Gastrocnemius medialis (tissue), 4 donors: ENCODE results near the gene ST7.

Experiments
- POLR2A ChIP-seq, 2 donors: fragments of 450-650 bp; IDR thresholded peaks; one replicate each; pipeline ENCODE4 v1.6.1; 2017; ENCODE audit warnings: antibody characterized with exemption in 2 of 2, mild to moderate bottlenecking in 2 of 2, moderate library complexity in 2 of 2
- TF ChIP-seq, protein P1 (sequence below), 5 experiments: fragments of 450-650 bp in 3 of 5; fragments of 200-600 bp in 2 of 5; sonication (generic) in 2 of 5; IDR thresholded peaks in 4 of 5; conservative IDR thresholded peaks in 1 of 5; 1 replicate in 4 of 5; 2 replicates in 1 of 5; pipeline ENCODE4 v1.5.1; 2016 to 2019; ENCODE audit warnings: antibody characterized with exemption in 5 of 5, mild to moderate bottlenecking in 3 of 5, moderate library complexity in 3 of 5

DNA sequence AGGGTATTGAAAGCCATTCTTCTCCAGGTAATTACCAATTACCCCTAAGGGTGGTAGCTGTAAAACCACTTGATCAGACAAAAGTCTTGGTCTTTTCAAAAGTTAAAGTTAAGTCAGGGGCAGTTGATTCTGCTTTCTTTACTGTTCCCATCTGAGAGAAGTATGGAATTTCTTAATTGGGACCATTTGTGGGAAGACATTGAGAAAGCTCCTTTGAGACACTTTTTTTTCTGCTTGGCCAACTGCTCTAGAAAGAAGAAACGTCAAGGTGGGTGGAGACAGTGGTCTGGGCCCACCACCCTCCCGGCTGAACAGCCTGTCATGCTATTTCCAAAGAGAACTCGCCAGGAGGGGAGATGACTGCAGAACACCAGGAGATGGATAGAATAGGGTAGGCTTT is 324.3 kb downstream of the ST7 start:
- no peak for TF ChIP-seq POLR2A (IDR thresholded peaks at IDR 0.05)
- TF ChIP-seq, protein P1, sequence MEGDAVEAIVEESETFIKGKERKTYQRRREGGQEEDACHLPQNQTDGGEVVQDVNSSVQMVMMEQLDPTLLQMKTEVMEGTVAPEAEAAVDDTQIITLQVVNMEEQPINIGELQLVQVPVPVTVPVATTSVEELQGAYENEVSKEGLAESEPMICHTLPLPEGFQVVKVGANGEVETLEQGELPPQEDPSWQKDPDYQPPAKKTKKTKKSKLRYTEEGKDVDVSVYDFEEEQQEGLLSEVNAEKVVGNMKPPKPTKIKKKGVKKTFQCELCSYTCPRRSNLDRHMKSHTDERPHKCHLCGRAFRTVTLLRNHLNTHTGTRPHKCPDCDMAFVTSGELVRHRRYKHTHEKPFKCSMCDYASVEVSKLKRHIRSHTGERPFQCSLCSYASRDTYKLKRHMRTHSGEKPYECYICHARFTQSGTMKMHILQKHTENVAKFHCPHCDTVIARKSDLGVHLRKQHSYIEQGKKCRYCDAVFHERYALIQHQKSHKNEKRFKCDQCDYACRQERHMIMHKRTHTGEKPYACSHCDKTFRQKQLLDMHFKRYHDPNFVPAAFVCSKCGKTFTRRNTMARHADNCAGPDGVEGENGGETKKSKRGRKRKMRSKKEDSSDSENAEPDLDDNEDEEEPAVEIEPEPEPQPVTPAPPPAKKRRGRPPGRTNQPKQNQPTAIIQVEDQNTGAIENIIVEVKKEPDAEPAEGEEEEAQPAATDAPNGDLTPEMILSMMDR (IDR thresholded peaks at IDR 0.05 in 4 of 5, conservative IDR thresholded peaks at IDR 0.05 in 1 of 5): no peak
